ENCODE results near the gene ZNF436.

Gene ZNF436

DNA sequence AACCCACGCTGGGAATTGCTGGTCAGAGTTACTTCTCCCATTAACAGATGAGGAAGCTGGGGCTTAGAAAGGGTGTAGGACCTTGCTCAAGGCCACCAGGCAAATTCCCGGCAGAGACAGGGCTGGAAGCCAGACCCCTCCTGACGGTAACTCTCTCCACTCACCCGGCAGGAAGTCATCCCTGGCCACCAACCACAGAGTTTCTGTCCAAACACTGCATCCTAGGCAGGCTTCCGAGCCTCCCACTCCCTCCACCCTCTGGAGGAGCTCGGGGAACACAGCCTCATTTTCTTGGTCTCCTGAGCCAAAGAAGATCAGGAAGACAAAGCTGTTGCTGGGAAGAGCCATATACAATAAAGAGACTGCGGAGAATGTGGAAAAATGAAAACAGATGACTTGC, 25.0 kb upstream of the ZNF436 start:
- TF ChIP-seq YY1 (IDR thresholded peaks at IDR 0.05; ENCODE audit: low read depth) (no peak), NFIC (IDR thresholded peaks at IDR 0.05) (no peak), RAD21 (IDR thresholded peaks at IDR 0.05; ENCODE audit: low read depth) (no peak), TAF1 (IDR thresholded peaks at IDR 0.05; ENCODE audit: low read depth) (no peak), EP300 (IDR thresholded peaks at IDR 0.05; ENCODE audit: borderline replicate concordance) (no peak), ZBTB7A (IDR thresholded peaks at IDR 0.05; ENCODE audit: low read depth) (no peak), TEAD4 (IDR thresholded peaks at IDR 0.05) (no peak)
- TF ChIP-seq, protein P1, sequence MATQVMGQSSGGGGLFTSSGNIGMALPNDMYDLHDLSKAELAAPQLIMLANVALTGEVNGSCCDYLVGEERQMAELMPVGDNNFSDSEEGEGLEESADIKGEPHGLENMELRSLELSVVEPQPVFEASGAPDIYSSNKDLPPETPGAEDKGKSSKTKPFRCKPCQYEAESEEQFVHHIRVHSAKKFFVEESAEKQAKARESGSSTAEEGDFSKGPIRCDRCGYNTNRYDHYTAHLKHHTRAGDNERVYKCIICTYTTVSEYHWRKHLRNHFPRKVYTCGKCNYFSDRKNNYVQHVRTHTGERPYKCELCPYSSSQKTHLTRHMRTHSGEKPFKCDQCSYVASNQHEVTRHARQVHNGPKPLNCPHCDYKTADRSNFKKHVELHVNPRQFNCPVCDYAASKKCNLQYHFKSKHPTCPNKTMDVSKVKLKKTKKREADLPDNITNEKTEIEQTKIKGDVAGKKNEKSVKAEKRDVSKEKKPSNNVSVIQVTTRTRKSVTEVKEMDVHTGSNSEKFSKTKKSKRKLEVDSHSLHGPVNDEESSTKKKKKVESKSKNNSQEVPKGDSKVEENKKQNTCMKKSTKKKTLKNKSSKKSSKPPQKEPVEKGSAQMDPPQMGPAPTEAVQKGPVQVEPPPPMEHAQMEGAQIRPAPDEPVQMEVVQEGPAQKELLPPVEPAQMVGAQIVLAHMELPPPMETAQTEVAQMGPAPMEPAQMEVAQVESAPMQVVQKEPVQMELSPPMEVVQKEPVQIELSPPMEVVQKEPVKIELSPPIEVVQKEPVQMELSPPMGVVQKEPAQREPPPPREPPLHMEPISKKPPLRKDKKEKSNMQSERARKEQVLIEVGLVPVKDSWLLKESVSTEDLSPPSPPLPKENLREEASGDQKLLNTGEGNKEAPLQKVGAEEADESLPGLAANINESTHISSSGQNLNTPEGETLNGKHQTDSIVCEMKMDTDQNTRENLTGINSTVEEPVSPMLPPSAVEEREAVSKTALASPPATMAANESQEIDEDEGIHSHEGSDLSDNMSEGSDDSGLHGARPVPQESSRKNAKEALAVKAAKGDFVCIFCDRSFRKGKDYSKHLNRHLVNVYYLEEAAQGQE (IDR thresholded peaks at IDR 0.05; ENCODE audit: low read depth): no peak
- TF ChIP-seq, protein P2, sequence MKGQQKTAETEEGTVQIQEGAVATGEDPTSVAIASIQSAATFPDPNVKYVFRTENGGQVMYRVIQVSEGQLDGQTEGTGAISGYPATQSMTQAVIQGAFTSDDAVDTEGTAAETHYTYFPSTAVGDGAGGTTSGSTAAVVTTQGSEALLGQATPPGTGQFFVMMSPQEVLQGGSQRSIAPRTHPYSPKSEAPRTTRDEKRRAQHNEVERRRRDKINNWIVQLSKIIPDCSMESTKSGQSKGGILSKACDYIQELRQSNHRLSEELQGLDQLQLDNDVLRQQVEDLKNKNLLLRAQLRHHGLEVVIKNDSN (IDR thresholded peaks at IDR 0.05): no peak

DNA sequence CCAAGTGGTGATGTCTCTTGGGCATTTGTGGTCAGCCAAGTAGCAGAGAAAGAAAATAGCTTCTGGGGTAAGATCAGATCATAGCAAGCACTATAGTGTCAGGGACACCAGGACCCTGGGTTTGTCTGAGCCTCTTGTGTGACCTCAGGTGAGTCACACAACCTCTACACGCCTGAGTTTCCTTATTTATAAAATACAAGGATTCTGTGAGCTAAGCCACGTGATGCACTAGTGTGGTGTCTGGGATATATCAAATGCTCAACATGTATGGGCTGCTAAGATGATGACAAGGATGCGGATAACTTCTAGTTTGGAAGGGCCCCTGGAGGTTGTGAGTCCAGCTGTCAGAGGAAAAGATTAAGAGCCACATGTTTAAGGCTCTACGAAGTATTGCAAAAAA, 24.5 kb upstream of the ZNF436 start:
- TF ChIP-seq, protein P2 (IDR thresholded peaks at IDR 0.05): no peak
- TF ChIP-seq, protein P1 (IDR thresholded peaks at IDR 0.05; ENCODE audit: low read depth): no peak
- TF ChIP-seq FOXM1 (IDR thresholded peaks at IDR 0.05; ENCODE audit: borderline replicate concordance, low read depth) (no peak), CEBPB (IDR thresholded peaks at IDR 0.05) (no peak), ZBTB7A (IDR thresholded peaks at IDR 0.05; ENCODE audit: low read depth) (no peak), RAD21 (IDR thresholded peaks at IDR 0.05; ENCODE audit: low read depth) (no peak), YY1 (IDR thresholded peaks at IDR 0.05; ENCODE audit: low read depth) (no peak), NFIC (IDR thresholded peaks at IDR 0.05) (no peak), CREB1 (IDR thresholded peaks at IDR 0.05; ENCODE audit: low read depth) (no peak), TAF1 (IDR thresholded peaks at IDR 0.05; ENCODE audit: low read depth) (no peak), TEAD4 (IDR thresholded peaks at IDR 0.05) (no peak), EP300 (IDR thresholded peaks at IDR 0.05; ENCODE audit: borderline replicate concordance) (no peak), EGR1 (IDR thresholded peaks at IDR 0.05) (no peak), TCF12 (IDR thresholded peaks at IDR 0.05; ENCODE audit: low read depth) (no peak)
- TF ChIP-seq, protein P3, sequence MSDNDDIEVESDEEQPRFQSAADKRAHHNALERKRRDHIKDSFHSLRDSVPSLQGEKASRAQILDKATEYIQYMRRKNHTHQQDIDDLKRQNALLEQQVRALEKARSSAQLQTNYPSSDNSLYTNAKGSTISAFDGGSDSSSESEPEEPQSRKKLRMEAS (IDR thresholded peaks at IDR 0.05): no peak

DNA sequence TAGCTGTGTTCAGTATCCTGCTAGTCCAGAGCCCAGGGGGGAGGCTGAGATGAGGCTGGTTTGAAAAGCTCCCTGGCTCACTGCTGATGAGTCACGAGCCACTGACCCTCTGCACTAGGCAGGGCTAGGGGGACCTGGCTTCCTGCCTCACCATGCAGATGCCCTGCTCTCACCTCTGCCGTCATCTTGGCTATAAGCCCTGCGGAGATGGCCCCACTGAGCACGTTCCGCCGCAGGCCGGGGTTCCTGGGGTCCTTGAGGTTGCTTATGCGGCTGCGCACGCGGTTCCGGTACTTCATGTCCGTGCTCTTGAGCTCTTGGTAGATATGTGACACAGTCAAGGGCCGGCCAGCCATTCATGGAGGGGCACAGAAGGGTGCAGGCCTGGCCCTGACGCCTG, 24.1 kb upstream of the ZNF436 start:
- no peak for TF ChIP-seq YY1 (IDR thresholded peaks at IDR 0.05; ENCODE audit: low read depth)
- TF ChIP-seq, protein P1 (IDR thresholded peaks at IDR 0.05; ENCODE audit: low read depth): no peak
- TF ChIP-seq TAF1 (IDR thresholded peaks at IDR 0.05; ENCODE audit: low read depth): no peak
- TF ChIP-seq TEAD4 (IDR thresholded peaks at IDR 0.05): no peak
- TF ChIP-seq EP300 (IDR thresholded peaks at IDR 0.05; ENCODE audit: borderline replicate concordance): no peak
- TF ChIP-seq CEBPB (IDR thresholded peaks at IDR 0.05): no peak
- no peak for TF ChIP-seq NFIC (IDR thresholded peaks at IDR 0.05)
- TF ChIP-seq EGR1 (IDR thresholded peaks at IDR 0.05): no peak
- TF ChIP-seq, protein P2 (IDR thresholded peaks at IDR 0.05): no peak
- no peak for TF ChIP-seq FOXM1 (IDR thresholded peaks at IDR 0.05; ENCODE audit: borderline replicate concordance, low read depth)
- no peak for TF ChIP-seq TCF12 (IDR thresholded peaks at IDR 0.05; ENCODE audit: low read depth)
- TF ChIP-seq ZBTB7A (IDR thresholded peaks at IDR 0.05; ENCODE audit: low read depth): no peak
- TF ChIP-seq CREB1 (IDR thresholded peaks at IDR 0.05; ENCODE audit: low read depth): no peak
- TF ChIP-seq, protein P3 (IDR thresholded peaks at IDR 0.05): no peak
- TF ChIP-seq RAD21 (IDR thresholded peaks at IDR 0.05; ENCODE audit: low read depth): no peak

Data from Ishikawa (cell line).